Measurements from ENCODE around the gene USP9Y. TPM values are rescaled to one million over a fixed set of nuclear protein-coding genes. Genes with fewer than 3 reads are reported as not detected.
"Not testable (repeated sequence)": the region's sequence is repeated elsewhere in the genome, so short reads cannot be mapped to it uniquely, and the experiment has no call there.

Gene USP9Y, protein sequence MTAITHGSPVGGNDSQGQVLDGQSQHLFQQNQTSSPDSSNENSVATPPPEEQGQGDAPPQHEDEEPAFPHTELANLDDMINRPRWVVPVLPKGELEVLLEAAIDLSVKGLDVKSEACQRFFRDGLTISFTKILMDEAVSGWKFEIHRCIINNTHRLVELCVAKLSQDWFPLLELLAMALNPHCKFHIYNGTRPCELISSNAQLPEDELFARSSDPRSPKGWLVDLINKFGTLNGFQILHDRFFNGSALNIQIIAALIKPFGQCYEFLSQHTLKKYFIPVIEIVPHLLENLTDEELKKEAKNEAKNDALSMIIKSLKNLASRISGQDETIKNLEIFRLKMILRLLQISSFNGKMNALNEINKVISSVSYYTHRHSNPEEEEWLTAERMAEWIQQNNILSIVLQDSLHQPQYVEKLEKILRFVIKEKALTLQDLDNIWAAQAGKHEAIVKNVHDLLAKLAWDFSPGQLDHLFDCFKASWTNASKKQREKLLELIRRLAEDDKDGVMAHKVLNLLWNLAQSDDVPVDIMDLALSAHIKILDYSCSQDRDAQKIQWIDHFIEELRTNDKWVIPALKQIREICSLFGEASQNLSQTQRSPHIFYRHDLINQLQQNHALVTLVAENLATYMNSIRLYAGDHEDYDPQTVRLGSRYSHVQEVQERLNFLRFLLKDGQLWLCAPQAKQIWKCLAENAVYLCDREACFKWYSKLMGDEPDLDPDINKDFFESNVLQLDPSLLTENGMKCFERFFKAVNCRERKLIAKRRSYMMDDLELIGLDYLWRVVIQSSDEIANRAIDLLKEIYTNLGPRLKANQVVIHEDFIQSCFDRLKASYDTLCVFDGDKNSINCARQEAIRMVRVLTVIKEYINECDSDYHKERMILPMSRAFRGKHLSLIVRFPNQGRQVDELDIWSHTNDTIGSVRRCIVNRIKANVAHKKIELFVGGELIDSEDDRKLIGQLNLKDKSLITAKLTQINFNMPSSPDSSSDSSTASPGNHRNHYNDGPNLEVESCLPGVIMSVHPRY (N-terminal part only)
- 10 to 100 TPM; 36.2 to 55.9 (median 44.2) TPM for polyA plus RNA-seq (ENCODE audit: insufficient read length in 4 of 4)

- DNase-seq (ENCODE audit: low read depth in 4 of 4, low spot score in 3 of 4) = no peak
Observed at GRCh38 chrY:12701181-12701695, at the start of gene USP9Y. USP9Y (plus strand) TSS chrY:12701231; CDS start chrY:12709448, 8,217 bp downstream.

DNA sequence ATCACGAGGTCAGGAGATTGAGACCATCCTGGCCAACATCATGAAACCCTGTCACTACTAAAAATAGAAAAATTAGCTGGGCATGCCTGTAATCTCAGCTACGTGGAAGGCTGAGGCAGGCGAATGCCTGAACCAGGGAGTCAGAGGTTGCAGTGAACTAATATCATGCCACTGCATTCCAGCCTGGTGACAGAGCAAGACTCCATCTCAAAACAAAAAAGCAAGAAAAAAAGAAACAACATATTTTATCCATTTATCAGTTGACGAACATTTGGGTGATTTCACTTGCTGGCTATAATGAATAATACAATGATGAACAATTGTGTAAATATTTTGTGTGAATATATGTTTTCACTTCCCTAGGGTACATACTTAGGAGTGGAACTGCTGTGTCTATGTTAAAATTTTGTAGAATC lies 49.4 kb upstream of the USP9Y start:
- no peak for DNase-seq (ENCODE audit: low read depth in 4 of 4, low spot score in 3 of 4)

DNA sequence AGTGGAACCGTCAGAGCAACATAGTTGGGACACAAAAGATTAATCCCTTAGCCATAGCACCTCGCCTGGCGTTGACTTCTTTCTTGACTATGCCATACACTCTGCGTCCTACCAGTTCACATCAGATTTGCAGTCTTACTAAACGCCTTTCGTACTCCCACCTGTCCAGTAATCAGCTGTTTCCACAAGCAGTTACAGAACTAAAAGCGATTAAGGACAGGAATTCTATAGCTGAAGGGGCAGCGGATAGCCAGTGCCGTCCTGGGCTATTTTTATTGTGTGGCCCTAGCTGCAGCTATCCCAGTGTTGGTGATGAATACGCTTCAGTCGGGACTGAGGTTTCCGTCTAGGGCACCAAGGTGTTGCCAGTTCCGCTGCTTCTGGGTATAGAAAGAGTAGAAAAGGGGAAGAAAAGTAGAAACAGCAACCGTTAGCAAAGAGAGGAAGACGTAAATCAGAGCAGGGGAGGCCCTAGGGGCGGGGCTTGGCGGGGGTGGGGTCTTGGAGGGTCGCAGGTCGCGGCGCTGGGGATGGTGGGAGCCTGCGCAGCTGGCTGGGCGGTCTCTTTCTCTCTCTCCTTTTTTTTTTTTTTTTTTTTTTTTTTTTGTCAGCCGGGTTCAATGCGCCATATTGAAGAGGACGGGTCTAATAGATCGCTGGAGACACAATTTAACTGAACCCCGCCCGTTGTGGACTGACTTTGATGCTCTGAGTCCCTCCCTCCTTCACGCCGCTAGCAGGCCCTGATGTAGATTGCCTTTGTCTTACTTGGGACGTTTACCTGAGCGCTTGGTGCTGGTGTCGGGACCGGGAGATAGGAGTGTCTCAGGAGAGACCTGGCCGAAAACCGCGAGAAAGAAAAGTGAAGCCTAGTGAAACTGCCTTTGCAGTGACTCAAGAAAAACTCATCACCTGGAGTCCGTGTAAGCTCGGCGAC lies 39.0 kb upstream of the USP9Y start:
- DNase-seq (ENCODE audit: low read depth in 4 of 4, low spot score in 3 of 4) = peak; percentile 47 to 58 (median 57)

DNA sequence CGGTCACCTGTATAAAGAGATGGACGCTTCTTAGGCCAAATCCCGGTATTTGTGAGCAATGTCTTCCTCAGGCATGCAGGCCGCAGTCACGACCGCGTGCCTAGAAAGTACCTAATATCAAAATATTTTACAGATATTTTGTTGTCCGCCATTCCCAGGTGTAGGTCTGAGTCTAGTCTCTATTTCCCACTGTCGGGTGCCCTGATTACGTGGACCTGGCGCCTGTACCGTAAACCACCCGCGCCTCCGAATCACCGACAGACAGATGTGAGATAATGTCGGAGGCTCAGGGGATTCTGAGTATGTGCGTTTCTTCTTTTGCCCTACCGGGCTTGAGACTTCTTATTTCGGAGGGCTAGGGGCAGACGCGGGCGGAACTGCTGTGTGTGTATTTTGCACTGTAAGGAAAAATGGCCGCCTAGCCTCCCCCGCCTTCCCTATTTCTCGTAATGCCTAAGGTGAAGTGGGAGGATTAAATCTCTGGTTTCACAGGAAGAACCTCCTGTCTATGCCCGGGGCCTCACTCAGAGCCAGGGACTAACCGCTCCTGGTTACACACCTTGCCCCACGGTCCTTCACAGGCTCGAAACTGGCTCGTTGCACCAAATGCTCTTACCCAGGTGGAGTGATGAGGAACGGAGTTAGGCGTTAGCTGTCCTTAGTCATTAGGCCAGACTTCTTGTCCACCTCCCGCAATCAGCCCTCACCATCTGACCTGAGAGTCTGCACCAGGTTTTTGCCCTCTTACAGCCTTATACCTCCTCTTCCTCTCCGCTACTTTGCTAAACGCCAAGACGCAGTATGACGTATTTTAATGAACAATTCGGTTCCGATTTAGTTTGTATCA lies 38.1 kb upstream of the USP9Y start:
- peak in 3 of 4 donors; percentile 39 to 47 (median 42) for DNase-seq (ENCODE audit: low read depth in 4 of 4, low spot score in 3 of 4)

GRCh38 chrY:12663845-12664244 lies 37.2 kb upstream of the USP9Y start:
- not testable (repeated sequence) for DNase-seq (ENCODE audit: low read depth in 4 of 4, low spot score in 3 of 4)

- no peak for DNase-seq (ENCODE audit: low read depth in 4 of 4, low spot score in 3 of 4)
Observed at GRCh38 chrY:12678111-12678510, 22.9 kb upstream of the USP9Y start.

DNA sequence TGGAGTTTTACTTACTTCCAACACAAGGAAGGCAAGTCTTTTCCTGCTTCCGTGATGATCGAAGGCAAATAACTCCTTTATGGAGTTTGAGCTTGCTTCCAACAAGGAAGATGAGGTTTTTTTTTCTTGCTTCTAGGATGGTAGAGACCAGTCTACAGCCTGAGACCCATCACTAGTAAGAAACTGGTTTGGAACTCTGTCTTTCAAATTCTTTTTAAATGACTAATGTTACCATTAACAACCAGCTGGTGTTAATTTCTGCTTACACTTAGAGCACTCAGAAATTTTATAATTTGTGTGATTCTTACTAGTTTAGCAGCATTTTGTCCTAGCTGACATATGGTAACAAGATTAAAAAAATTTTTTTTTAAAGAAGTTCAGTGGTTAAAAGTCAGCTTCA lies 19.5 kb upstream of the USP9Y start:
- DNase-seq (ENCODE audit: low read depth in 4 of 4, low spot score in 3 of 4) = no peak

GRCh38 chrY:12688337-12688736 lies 12.7 kb upstream of the USP9Y start:
- DNase-seq (ENCODE audit: low read depth in 4 of 4, low spot score in 3 of 4) = no peak

DNA sequence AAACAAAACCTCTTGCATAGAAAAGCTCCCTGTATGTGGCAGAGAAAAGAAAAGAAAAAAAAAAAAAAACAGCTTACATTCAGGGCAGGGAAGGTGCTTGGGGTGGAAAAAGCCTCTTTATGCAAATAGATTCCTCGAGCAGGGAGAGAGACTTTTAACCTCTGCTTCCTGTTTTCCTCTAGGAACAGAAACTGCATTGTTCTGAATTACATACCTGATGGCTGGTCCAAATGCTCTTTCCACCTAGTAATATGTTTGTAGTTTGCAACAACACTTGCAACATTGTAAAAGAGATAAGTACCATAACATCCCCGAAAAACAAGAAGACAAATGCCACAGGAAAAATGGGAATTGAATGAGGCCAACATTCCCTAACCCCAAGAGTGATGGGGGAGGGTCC lies 944 bp upstream of the USP9Y start:
- no peak for DNase-seq (ENCODE audit: low read depth in 4 of 4, low spot score in 3 of 4)

DNA sequence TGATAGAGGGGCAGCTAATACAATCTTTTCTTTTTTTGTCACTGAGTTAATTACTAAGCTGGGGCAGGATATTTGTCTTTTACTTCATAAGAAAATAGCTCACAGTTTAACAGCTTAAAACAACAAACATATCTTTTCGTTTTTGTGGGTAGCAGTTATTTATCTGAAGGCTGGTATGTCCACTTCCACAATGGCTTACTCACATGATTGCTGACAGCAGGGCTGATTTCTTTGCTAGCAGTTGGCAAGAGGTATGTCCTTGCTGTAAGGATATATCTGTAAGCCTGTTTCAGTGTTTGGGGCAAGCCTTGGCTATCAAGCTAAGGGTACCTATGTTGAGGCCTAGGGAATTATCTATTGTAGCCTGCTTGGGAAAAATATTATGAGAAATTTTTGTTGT lies 1.1 kb downstream of the USP9Y start:
- DNase-seq (ENCODE audit: low read depth in 4 of 4, low spot score in 3 of 4) = no peak

DNA sequence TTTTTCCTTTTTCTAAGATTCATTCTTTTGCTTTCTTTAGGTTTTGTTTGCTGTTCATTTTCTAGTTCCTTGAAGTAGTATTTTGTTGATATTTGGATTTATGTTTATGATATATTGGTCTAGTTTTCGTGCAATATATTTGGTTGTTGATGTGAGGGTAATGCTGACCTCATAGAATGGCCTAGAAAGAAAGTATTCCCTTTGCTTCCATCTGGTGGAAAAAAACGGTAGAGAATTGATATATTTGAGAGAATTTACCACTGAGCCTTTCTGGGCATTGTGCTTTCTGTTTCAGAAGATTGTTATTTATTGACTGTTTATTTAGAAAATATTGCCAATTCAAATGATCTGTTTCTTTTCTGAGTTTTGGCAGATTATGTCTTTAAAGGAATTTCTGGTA lies 9.4 kb downstream of the USP9Y start:
- no peak for DNase-seq (ENCODE audit: low read depth in 4 of 4, low spot score in 3 of 4)

GRCh38 chrY:12715376-12715775 lies 14.3 kb downstream of the USP9Y start:
- no peak for DNase-seq (ENCODE audit: low read depth in 4 of 4, low spot score in 3 of 4)

DNA sequence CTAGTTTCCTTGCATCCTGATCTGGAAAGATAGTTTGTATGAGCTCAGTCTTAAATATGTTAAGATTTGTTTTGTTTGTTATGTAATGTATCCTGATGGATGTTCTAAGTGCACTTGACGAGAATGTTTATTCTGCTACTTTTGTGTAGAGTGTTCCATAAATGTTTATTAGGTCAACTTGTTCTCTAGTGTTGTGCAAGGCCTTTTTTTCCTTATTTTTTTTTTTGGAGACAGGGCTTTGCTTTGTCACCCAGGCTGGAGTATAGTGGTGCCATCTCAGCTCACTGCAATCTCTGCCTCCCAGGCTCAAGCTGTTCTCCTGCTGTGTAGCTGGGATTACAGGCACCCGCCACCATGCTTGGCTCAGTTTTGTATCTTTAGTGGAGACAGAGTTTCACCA lies 28.7 kb downstream of the USP9Y start:
- no peak for DNase-seq (ENCODE audit: low read depth in 4 of 4, low spot score in 3 of 4)

DNA sequence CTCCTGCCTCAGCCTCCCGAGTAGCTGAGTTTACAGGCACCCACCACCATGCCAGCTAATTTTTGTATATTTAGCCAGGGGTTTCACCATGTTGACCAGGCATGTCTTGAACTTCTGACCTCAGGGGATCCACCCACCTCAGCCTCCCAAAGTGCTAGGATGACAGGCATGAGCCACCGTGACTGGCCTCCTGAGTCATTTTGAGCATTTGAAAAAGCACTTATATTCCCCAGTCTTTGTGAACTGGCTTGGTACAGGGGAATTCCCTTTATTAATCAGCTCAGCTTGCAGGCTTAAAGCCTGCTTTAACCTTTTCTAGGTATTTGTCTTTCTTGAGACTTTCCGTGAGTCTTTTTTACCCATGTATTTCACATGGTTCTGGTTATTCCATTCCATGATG lies 32.6 kb downstream of the USP9Y start:
- no peak for DNase-seq (ENCODE audit: low read depth in 4 of 4, low spot score in 3 of 4)

- no peak for DNase-seq (ENCODE audit: low read depth in 4 of 4, low spot score in 3 of 4)
Observed at GRCh38 chrY:12734051-12734450, 33.0 kb downstream of the USP9Y start.

- DNase-seq (ENCODE audit: low read depth in 4 of 4, low spot score in 3 of 4) = no peak
Observed at GRCh38 chrY:12741414-12741813, 40.4 kb downstream of the USP9Y start.

- no peak for DNase-seq (ENCODE audit: low read depth in 4 of 4, low spot score in 3 of 4)
Observed at GRCh38 chrY:12742725-12743124, 41.7 kb downstream of the USP9Y start.

- no peak for DNase-seq (ENCODE audit: low read depth in 4 of 4, low spot score in 3 of 4)
Observed at GRCh38 chrY:12744091-12744490, 43.1 kb downstream of the USP9Y start.

DNA sequence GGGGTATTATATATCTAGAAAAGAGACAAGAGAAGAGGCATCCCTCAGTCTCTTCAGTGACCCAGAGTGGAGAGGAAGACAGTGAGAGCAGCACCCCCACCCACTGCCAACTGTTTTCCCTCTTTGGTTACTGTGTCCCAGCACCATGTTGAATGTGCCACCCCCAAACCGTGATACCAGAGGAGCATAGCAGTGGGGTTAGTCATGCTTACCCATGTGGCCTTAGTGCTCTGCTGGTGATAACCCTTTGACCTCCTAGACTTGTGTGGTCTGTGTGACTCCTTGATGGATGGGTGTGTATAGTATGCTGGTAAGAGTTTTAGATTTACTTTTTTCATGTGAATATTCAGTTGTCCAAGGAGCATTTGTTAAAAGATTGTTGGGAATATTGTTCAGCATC lies 48.3 kb downstream of the USP9Y start:
- no peak for DNase-seq (ENCODE audit: low read depth in 4 of 4, low spot score in 3 of 4)

Measured in right renal pelvis (tissue), 4 donors.